Epithelial cell of proximal tubule (primary cell): ENCODE results near the gene FMN2. TPM values are rescaled to one million over a fixed set of nuclear protein-coding genes. Genes with fewer than 3 reads are reported as not detected.

Experiments
- DNase-seq: peaks from one replicate; pipeline ENCODE4 v3.0.0-alpha.2; 2011; ENCODE audit warnings: low read depth
- H3K4me3 ChIP-seq: 2 replicates; pipeline ENCODE4 v1.5.1; 2011; ENCODE audit warnings: low read depth, mild to moderate bottlenecking, low read length
- CTCF ChIP-seq: conservative IDR thresholded peaks from 2 replicates; pipeline ENCODE4 v1.5.1; 2012; ENCODE audit warnings: low read depth, mild to moderate bottlenecking, low read length
- total RNA-seq: library from RNA; depleted of rRNA; stranded (reverse); fragments of >200 nt; gene quantifications from 2 replicates; pipeline ENCODE4 v1.2.3, GENCODE V29; 2015

Gene FMN2
- total RNA-seq, 1 donor from 2014 or later: 0.86 TPM

DNA sequence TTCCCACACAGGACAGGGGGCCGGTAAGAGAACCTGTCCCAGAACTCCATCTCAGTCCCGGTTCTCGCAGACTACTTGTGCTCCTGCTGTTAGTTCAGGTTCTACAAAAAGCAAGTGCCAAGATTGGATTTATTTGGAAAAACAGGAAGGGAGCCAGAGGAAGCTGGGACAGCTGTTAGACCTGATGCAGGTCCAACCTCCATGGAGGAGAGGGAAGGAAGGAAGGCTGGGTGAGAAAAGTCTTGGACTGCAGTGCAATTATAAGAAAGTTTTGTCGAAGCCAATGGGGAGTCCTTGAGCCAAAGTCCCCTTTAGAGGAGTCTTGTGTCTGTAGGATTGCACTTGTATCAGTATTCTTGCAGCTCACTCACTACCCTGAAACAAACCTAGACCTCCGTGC is 329.1 kb downstream of the FMN2 start:
- no peak for DNase-seq
- TF ChIP-seq CTCF: no peak

GRCh38 chr1:240423246-240423924 is 331.7 kb downstream of the FMN2 start:
- TF ChIP-seq CTCF: no peak
- no peak for DNase-seq
- H3K4me3 ChIP-seq: no peak overlapping the region

More for the DNA sequence above, 329.1 kb downstream of the FMN2 start:
- H3K4me3 ChIP-seq: no peak overlapping the region

GRCh38 chr1:240424740-240425464 is 333.2 kb downstream of the FMN2 start:
- no peak for TF ChIP-seq CTCF
- DNase-seq: no peak
- H3K4me3 ChIP-seq: no peak overlapping the region

- H3K4me3 ChIP-seq: no peak overlapping the region
- no peak for DNase-seq
- TF ChIP-seq CTCF: no peak
Measured at GRCh38 chr1:240426051-240426450, 334.4 kb downstream of the FMN2 start.

DNA sequence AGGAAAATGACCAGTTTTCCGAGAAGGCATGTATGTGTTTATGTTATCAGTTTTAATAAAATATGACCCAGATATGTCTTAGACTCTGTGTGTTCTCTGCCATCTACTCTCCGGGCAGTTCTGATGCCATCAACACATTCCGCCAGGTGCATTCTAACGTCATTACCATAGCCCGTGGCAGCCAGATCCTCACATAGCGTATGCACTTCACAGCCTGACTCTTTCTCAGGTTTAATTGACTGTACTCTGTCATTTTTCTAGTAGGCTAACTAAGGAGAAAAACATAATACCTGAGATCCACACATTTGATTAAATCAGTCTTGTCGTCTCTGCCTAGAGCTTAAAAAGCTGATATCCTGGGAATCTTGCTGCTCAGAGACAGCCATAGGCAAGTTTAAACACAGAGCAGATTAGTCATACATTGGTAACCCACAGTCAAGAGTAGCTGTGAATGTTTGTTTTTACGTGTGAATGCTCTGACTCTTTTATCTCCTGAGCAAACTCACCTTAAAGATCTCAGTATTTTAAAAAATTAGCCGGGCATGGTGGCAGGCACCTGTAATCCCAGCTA is 344.4 kb downstream of the FMN2 start:
- H3K4me3 ChIP-seq: no peak overlapping the region
- no peak for TF ChIP-seq CTCF
- no peak for DNase-seq

DNA sequence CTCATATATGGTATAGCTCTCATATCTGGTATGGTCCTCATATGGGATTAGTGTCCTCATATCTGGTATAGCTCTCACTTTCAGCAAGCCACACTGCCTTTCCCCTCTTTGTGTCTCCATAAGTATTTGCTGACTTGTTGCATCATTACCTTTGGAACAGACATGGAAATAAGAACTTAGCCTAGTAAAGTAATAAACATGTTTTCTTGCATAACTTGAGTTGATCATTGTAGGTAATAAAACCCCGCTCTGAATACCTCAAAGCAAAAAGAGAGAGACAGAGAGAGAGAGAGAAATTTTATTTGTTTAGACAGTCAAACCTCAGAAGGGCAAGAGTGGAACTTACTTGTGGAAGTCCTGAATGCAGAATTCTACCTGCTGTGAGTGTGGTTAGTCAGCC is 350.0 kb downstream of the FMN2 start:
- no peak for TF ChIP-seq CTCF
- no peak for DNase-seq
- no peak overlapping the region for H3K4me3 ChIP-seq
